Ascending aorta (tissue), 2 donors: ENCODE measurements around the gene POLR2L. TPM values are rescaled to one million over a fixed set of nuclear protein-coding genes. Genes with fewer than 3 reads are reported as not detected.

Experiments used
- DNase-seq, 2 donors: peaks; one replicate each; pipeline ENCODE4 v3.0.0-alpha.2; 2019; ENCODE audit warnings: low spot score in 2 of 2
- H3K27ac ChIP-seq, 2 donors: fragments of 200-600 bp; sonication (generic); one replicate each; pipeline ENCODE4 v1.5.1; 2016 to 2017; ENCODE audit warnings: mild to moderate bottlenecking in 1 of 2
- H3K27me3 ChIP-seq: fragments of 200-600 bp; sonication (generic); one replicate; pipeline ENCODE4 v1.5.1; 2017
- H3K36me3 ChIP-seq, 2 donors: fragments of 200-600 bp; sonication (generic); one replicate each; pipeline ENCODE4 v1.5.1; 2016
- H3K4me1 ChIP-seq, 2 donors: fragments of 200-600 bp; sonication (generic); one replicate each; pipeline ENCODE4 v1.5.1; 2016 to 2017; ENCODE audit warnings: mild to moderate bottlenecking in 1 of 2
- H3K4me3 ChIP-seq, 2 donors: fragments of 200-600 bp; sonication (generic); one replicate each; pipeline ENCODE4 v1.5.1; 2016 to 2017; ENCODE audit warnings: mild to moderate bottlenecking in 1 of 2
- H3K9me3 ChIP-seq, 2 donors: fragments of 200-600 bp; sonication (generic); one replicate each; pipeline ENCODE4 v1.5.1; 2016
- intact Hi-C: fragments of 100-400 bp; cut with DNase I; formaldehyde crosslinking; loops from one replicate; pipeline ENCODE4 v1.15.1; 2023
- total RNA-seq: library from RNA; depleted of rRNA; stranded (reverse); fragments of >200 nt; gene quantifications from one replicate; pipeline ENCODE4 v1.1.0, GENCODE V29; 2016
- TF ChIP-seq, protein P1 (sequence below), 3 experiments: fragments of 200-600 bp in 2 of 3; fragments of 450-650 bp in 1 of 3; sonication (generic) in 2 of 3; IDR thresholded peaks; one replicate each; pipeline ENCODE4 v1.5.1; 2016 to 2019; ENCODE audit warnings: antibody characterized with exemption in 3 of 3, mild to moderate bottlenecking in 1 of 3, moderate library complexity in 1 of 3

POLR2L gene
- total RNA-seq, 1 donor from 2014 or later = 141 TPM

GRCh38 chr11:820655-821511, 21.4 kb downstream of the POLR2L start:
- TF ChIP-seq, protein P1, sequence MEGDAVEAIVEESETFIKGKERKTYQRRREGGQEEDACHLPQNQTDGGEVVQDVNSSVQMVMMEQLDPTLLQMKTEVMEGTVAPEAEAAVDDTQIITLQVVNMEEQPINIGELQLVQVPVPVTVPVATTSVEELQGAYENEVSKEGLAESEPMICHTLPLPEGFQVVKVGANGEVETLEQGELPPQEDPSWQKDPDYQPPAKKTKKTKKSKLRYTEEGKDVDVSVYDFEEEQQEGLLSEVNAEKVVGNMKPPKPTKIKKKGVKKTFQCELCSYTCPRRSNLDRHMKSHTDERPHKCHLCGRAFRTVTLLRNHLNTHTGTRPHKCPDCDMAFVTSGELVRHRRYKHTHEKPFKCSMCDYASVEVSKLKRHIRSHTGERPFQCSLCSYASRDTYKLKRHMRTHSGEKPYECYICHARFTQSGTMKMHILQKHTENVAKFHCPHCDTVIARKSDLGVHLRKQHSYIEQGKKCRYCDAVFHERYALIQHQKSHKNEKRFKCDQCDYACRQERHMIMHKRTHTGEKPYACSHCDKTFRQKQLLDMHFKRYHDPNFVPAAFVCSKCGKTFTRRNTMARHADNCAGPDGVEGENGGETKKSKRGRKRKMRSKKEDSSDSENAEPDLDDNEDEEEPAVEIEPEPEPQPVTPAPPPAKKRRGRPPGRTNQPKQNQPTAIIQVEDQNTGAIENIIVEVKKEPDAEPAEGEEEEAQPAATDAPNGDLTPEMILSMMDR (IDR thresholded peaks at IDR 0.05) = no peak
- Histone ChIP-seq H3K4me1 (peaks cover 16 to 24% of the 10 kb centered on the region in 2 donors), H3K36me3 (peaks cover 36 to 42% of the 10 kb centered on the region in 2 donors), H3K9me3 (no peaks in the 10 kb centered on the region), H3K27ac (peak overlapping the region; percentile 98 to 99), H3K27me3 (no peaks in the 10 kb centered on the region), H3K4me3 (peak overlapping the region; percentile 80 to 91)
- intact Hi-C loops = no loop called here
- DNase-seq = peak; percentile 80 to 95

DNA sequence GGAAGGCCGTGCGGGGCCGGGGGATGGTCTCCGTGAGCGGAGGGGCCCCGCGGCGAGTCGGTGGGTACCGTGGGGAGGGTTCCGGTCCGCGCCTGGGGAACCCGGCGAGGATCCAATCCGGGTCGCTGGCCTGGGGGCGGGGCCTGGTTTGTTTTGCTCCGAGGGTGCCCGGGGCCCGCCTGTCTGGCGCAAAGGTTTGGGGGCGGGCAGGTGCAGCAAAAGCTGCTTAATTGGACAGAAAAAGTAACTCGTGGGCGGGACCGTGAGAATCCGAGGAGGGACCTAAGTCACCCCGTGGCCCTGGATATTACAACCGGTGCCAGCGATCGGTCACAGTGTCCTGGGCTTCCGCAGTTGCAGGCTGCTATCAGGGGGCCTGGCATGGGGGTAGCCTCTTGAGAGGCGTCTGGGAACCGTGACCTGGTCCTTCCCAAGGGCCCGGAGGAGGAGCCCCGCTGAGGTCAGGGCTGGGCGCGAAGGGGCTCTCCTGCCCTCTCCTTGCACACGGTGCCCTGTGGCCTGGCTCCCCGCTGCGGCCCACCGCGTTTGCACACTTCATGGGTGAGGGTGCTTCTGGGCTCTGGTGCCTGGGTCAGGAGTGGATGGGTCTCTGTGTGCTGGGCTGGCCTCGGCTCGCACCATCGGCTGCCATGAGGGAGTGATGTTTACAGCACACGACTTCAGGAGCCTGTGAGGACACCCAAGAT, 22.2 kb downstream of the POLR2L start:
- Histone ChIP-seq H3K9me3 (no peaks in the 10 kb centered on the region), H3K27ac (peak overlapping the region; percentile 98 to 99), H3K36me3 (peaks cover 28 to 34% of the 10 kb centered on the region in 2 donors), H3K27me3 (no peaks in the 10 kb centered on the region), H3K4me3 (peak overlapping the region; percentile 80 to 91), H3K4me1 (peaks cover 16 to 24% of the 10 kb centered on the region in 2 donors)
- intact Hi-C loops = loop anchor here (1.0 kb wide), 3 partner anchors 11 to 15 kb away; partner anchors contain the start of genes CD151, PIDD1 and RPLP2
- peak; percentile 80 to 96 for DNase-seq
- TF ChIP-seq, protein P1 (IDR thresholded peaks at IDR 0.05) = no peak

DNA sequence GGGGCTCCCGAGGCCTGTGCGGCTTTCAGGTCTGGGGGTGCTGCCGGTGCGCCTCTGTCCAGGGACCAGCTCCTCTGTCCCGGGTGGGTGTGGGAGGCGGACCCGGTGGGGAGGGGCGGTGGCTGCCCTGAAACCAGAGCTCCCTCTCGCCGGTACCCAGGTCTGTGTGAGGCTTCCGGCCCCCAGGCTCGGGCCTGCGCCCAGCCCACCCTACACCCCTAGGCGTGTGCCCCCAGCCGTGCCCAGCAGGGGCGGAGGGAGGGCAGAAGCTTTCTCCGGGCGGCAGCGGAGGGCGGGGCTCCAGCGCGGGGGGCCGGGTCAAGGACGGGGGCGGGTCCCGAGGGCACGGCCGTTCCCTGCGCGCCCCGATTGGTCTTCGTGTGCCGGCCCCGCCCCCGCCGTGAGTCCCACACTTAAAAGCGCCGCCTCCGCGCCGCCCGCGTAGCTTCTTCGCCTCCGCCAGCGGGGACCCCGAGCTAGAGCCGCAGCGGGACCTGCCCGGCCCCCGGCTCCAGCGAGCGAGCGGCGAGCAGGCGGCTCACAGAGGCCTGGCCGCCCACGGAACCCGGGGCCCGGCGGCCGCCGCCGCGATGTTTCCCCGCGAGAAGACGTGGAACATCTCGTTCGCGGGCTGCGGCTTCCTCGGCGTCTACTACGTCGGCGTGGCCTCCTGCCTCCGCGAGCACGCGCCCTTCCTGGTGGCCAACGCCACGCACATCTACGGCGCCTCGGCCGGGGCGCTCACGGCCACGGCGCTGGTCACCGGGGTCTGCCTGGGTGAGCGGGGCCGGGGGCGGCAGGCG, 23.0 kb downstream of the POLR2L start:
- peak overlapping the region; percentile 80 to 91 for H3K4me3 ChIP-seq
- H3K27ac ChIP-seq = peak overlapping the region; percentile 98 to 99
- H3K27me3 ChIP-seq = no peaks in the 10 kb centered on the region
- peak in 1 of 2 donors; percentile 95 for DNase-seq
- peaks cover 20 to 26% of the 10 kb centered on the region in 2 donors for H3K36me3 ChIP-seq
- peaks cover 16 to 24% of the 10 kb centered on the region in 2 donors for H3K4me1 ChIP-seq
- intact Hi-C loops = loop anchor here (1.0 kb wide), 3 partner anchors 10 to 14 kb away; partner anchors contain the start of genes CD151, PIDD1 and RPLP2
- TF ChIP-seq, protein P1 (IDR thresholded peaks at IDR 0.05) = peak; percentile 32 to 55 (median 36)
- H3K9me3 ChIP-seq = no peaks in the 10 kb centered on the region

- peak within 1 kb of the TSS; percentile 80 to 91 for H3K4me3 ChIP-seq
- TF ChIP-seq, protein P1 (IDR thresholded peaks at IDR 0.05) = no peak
- no peaks in the 10 kb centered on the region for H3K9me3 ChIP-seq
- peak within 1 kb of the TSS; percentile 98 to 99 for H3K27ac ChIP-seq
- H3K27me3 ChIP-seq = no peaks in the 10 kb centered on the region
- intact Hi-C loops = loop anchor here (1.0 kb wide), 3 partner anchors 9 to 14 kb away; partner anchors contain the start of genes CD151, PIDD1 and RPLP2
- peaks cover 16 to 24% of the 10 kb centered on the region in 2 donors for H3K4me1 ChIP-seq
- peaks cover 16 to 24% of the 10 kb centered on the region in 2 donors for H3K36me3 ChIP-seq
- DNase-seq = peak in 1 of 2 donors; percentile 82
Measured at GRCh38 chr11:818396-819128, 23.8 kb downstream of the POLR2L start, which contains the start of gene PNPLA2. Gene PNPLA2 (plus strand): TSS chr11:818914. CDS start chr11:819719, 805 bp downstream.
